Thyroid gland (tissue), 4 donors: Measurements from ENCODE around the gene CLTC.

Source experiments
- POLR2A ChIP-seq, 2 donors: fragments of 450-650 bp; IDR thresholded peaks; one replicate each; pipeline ENCODE4 v1.6.1; 2017; ENCODE audit warnings: antibody characterized with exemption in 2 of 2, mild to moderate bottlenecking in 2 of 2, moderate library complexity in 1 of 2
- TF ChIP-seq, protein P1 (sequence below), 6 experiments: fragments of 200-600 bp in 3 of 6; fragments of 450-650 bp in 3 of 6; sonication (generic) in 3 of 6; IDR thresholded peaks; one replicate each; pipeline ENCODE4 v1.5.1; 2016 to 2019; ENCODE audit warnings: antibody characterized with exemption in 6 of 6, mild to moderate bottlenecking in 2 of 6, inconsistent platforms in 1 of 6, moderate library complexity in 1 of 6

DNA sequence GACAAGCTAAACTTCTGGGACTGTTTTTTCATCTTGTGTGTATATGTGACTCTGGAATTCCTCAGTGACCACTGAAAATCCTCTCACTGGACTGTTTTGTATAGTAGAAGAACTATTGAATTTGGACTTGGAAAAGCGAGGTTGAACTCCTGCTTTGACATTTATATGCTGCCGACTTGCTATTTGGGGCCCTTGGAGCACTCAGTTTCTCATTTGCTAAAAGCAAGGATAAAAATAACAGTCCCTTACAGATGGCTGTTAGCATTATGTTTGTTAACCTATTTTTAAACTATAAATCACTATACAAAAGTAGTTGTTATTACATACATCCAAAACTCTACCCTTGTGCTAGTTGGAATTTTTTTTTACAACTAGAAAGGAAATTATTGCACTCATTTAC, 96.7 kb downstream of the CLTC start:
- TF ChIP-seq, protein P1, sequence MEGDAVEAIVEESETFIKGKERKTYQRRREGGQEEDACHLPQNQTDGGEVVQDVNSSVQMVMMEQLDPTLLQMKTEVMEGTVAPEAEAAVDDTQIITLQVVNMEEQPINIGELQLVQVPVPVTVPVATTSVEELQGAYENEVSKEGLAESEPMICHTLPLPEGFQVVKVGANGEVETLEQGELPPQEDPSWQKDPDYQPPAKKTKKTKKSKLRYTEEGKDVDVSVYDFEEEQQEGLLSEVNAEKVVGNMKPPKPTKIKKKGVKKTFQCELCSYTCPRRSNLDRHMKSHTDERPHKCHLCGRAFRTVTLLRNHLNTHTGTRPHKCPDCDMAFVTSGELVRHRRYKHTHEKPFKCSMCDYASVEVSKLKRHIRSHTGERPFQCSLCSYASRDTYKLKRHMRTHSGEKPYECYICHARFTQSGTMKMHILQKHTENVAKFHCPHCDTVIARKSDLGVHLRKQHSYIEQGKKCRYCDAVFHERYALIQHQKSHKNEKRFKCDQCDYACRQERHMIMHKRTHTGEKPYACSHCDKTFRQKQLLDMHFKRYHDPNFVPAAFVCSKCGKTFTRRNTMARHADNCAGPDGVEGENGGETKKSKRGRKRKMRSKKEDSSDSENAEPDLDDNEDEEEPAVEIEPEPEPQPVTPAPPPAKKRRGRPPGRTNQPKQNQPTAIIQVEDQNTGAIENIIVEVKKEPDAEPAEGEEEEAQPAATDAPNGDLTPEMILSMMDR (IDR thresholded peaks at IDR 0.05) = no peak
- no peak for TF ChIP-seq POLR2A (IDR thresholded peaks at IDR 0.05)
